Ovary (tissue), 3 donors: ENCODE data around the gene PSMD1.

ENCODE experiments used
- EP300 ChIP-seq: sonication (generic); formaldehyde crosslinking; IDR thresholded peaks from one replicate; pipeline ENCODE4 v1.6.1; 2017; ENCODE audit warnings: antibody characterized with exemption
- POLR2A ChIP-seq: fragments of 450-650 bp; IDR thresholded peaks from one replicate; pipeline ENCODE4 v1.6.1; 2017; ENCODE audit warnings: antibody characterized with exemption, mild to moderate bottlenecking, moderate library complexity
- TF ChIP-seq, protein P1 (sequence below), 3 donors: fragments of 450-650 bp in 2 of 3; fragments of 200-600 bp in 1 of 3; IDR thresholded peaks; one replicate each; pipeline versions ENCODE4 v1.5.1 to v1.8.0; 2016 to 2022; ENCODE audit warnings: antibody characterized with exemption in 3 of 3, mild to moderate bottlenecking in 1 of 3
- donor health status: DM: no; HTN: no; CAD: no.

DNA sequence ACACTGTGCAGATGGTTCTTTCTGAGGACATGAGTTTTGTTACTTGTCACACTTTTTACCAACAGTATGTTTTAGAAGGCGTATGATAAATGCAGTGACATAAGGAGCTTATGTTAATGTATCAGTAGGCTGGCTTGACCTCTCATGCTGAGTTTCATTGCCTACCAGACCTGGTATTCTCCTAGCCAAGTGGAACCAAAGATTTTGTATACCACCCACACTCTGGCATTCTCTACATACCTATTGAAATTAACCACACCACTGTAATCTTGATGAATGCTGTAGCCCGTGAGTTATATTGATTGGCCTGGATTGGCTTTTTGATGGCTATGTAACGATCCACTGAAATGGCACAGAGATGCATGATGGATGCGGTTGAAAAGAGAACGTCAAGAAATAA, 56.8 kb downstream of the PSMD1 start:
- TF ChIP-seq, protein P1, sequence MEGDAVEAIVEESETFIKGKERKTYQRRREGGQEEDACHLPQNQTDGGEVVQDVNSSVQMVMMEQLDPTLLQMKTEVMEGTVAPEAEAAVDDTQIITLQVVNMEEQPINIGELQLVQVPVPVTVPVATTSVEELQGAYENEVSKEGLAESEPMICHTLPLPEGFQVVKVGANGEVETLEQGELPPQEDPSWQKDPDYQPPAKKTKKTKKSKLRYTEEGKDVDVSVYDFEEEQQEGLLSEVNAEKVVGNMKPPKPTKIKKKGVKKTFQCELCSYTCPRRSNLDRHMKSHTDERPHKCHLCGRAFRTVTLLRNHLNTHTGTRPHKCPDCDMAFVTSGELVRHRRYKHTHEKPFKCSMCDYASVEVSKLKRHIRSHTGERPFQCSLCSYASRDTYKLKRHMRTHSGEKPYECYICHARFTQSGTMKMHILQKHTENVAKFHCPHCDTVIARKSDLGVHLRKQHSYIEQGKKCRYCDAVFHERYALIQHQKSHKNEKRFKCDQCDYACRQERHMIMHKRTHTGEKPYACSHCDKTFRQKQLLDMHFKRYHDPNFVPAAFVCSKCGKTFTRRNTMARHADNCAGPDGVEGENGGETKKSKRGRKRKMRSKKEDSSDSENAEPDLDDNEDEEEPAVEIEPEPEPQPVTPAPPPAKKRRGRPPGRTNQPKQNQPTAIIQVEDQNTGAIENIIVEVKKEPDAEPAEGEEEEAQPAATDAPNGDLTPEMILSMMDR (IDR thresholded peaks at IDR 0.05), result no peak
- TF ChIP-seq EP300 (no peak), POLR2A (no peak)
